K562 (cell line): Measurements from ENCODE around the gene HSPB2. TPM values are rescaled to one million over a fixed set of nuclear protein-coding genes. Genes with fewer than 3 reads are reported as not detected.

ENCODE experiments used
- ATF6 ChIP-seq: sonication (generic); formaldehyde crosslinking; IDR thresholded peaks from 2 replicates; pipeline ENCODE4 v1.4.0; 2020; ENCODE audit warnings: mild to moderate bottlenecking, missing genetic modification reagents
- ATF7 ChIP-seq: fragments of 450-650 bp; IDR thresholded peaks from 2 replicates; pipeline ENCODE4 v1.7.1; 2014; ENCODE audit warnings: mild to moderate bottlenecking, moderate library complexity
- CBFA2T2 ChIP-seq: fragments of 450-650 bp; conservative IDR thresholded peaks from 2 replicates; pipeline ENCODE4 v1.6.1; 2017; ENCODE audit warnings: mild to moderate bottlenecking
- EP400 ChIP-seq: fragments of 450-650 bp; IDR thresholded peaks from 2 replicates; pipeline ENCODE4 v1.6.1; 2017; ENCODE audit warnings: antibody characterized with exemption, mild to moderate bottlenecking, moderate library complexity
- GTF2F1 ChIP-seq: IDR thresholded peaks from 2 replicates; pipeline ENCODE4 v1.6.1; 2011; ENCODE audit warnings: low read depth, low read length, improper control_type of control experiment
- MAX ChIP-seq: sonication (generic); formaldehyde crosslinking; IDR thresholded peaks from 2 replicates; pipeline ENCODE4 v1.9.0; 2022; ENCODE audit warnings: mild to moderate bottlenecking, missing genetic modification reagents
- MEF2D ChIP-seq: conservative IDR thresholded peaks from 2 replicates; pipeline ENCODE4 v1.6.1; 2016; ENCODE audit warnings: low read depth, missing genetic modification characterization, missing compliant biosample characterization
- PPARD ChIP-seq: fragments of 250-450 bp; sonication (Bioruptor Pico); IDR thresholded peaks from 2 replicates; pipeline ENCODE4 v1.8.0; 2022; ENCODE audit warnings: inconsistent platforms, mild to moderate bottlenecking, moderate library complexity
- SFPQ ChIP-seq: fragments of 200-400 bp; formaldehyde crosslinking; IDR thresholded peaks from 2 replicates; pipeline ENCODE4 v1.6.1; 2017; ENCODE audit warnings: mild to moderate bottlenecking, low read depth, low read length, moderate library complexity
- SREBF2 ChIP-seq: sonication (generic); formaldehyde crosslinking; IDR thresholded peaks from 2 replicates; pipeline ENCODE4 v1.4.0; 2020; ENCODE audit warnings: mild to moderate bottlenecking, missing genetic modification reagents
- USF1 ChIP-seq: sonication (generic); formaldehyde crosslinking; IDR thresholded peaks from 2 replicates; pipeline ENCODE4 v1.9.0; 2022; ENCODE audit warnings: mild to moderate bottlenecking, missing genetic modification reagents
- ZBTB40 ChIP-seq, 2 experiments: fragments of 450-650 bp in 1 of 2; sonication (generic) in 1 of 2; formaldehyde crosslinking in 1 of 2; IDR thresholded peaks; 2 replicates each; pipeline versions ENCODE4 v1.7.1 to v1.9.0; 2016 to 2022; ENCODE audit warnings: inconsistent platforms in 1 of 2, mild to moderate bottlenecking in 1 of 2, missing genetic modification reagents in 1 of 2
- polyA plus RNA-seq, 8 experiments: library from polyadenylated mRNA; depleted of rRNA in 4 of 8; stranded (reverse) in 5 of 8; unstranded in 3 of 8; fragments of >200 nt; fragmentation: Nextera tagmentation in 2 of 8; fragmentation: Illumina TruSeq in 1 of 8; extraction: Ambion mirVana in 2 of 8; extraction: Trizol in 1 of 8; gene quantifications; 2 replicates each; pipeline versions ENCODE4 v1.2.1 to v1.2.3, GENCODE V29; 2011 to 2014; ENCODE audit warnings: inconsistent platforms in 1 of 8, missing spikeins in 1 of 8
- total RNA-seq, 7 experiments: library from RNA; depleted of rRNA in 6 of 7; stranded (reverse); fragments of >200 nt in 6 of 7; fragmentation: Illumina TruSeq in 2 of 7; extraction: Trizol in 2 of 7; gene quantifications; 2 replicates each; pipeline versions ENCODE4 v1.2.1 to v1.2.3, GENCODE V29; 2011 to 2021; ENCODE audit warnings: low replicate concordance in 1 of 7

The HSPB2 gene
- total and polyA plus RNA-seq, 9 of the 15 experiments (the other 6 are each of a cell fraction or from before 2014, with no cell fraction given): 0.06 to 0.35 (median 0.11) TPM; not detected in 5

- no peak for TF ChIP-seq SREBF2 (CRISPR knock-in tag)
- TF ChIP-seq CBFA2T2: no peak
- TF ChIP-seq ATF7: no peak
- peak; percentile 68; the same call in 1 of the 2 replicates for TF ChIP-seq ZBTB40 (IDR thresholded peaks at IDR 0.05)
- TF ChIP-seq ZBTB40 (CRISPR knock-in tag; IDR thresholded peaks at IDR 0.05): no peak
- no peak for TF ChIP-seq SFPQ
- TF ChIP-seq USF1 (CRISPR knock-in tag): no peak
- no peak for TF ChIP-seq PPARD
- no peak for TF ChIP-seq GTF2F1
- no peak for TF ChIP-seq MAX
- TF ChIP-seq ATF6 (CRISPR knock-in tag): no peak
- no peak for TF ChIP-seq MEF2D (tag)
- TF ChIP-seq EP400: no peak
Observed at GRCh38 chr11:111871693-111872161, 40.8 kb upstream of the HSPB2 start (continued).
